C1 segment of cervical spinal cord (tissue), 14 donors: ENCODE measurements around the gene C16orf74.

Source experiments
- DNase-seq, 14 donors: peaks; one replicate each; lab custom pipeline; 2025; lab: John Stamatoyannopoulos, UW

The C16orf74 gene

GRCh38 chr16:85674828-85675227 is 76.1 kb downstream of the C16orf74 start:
- DNase-seq: no peak

DNA sequence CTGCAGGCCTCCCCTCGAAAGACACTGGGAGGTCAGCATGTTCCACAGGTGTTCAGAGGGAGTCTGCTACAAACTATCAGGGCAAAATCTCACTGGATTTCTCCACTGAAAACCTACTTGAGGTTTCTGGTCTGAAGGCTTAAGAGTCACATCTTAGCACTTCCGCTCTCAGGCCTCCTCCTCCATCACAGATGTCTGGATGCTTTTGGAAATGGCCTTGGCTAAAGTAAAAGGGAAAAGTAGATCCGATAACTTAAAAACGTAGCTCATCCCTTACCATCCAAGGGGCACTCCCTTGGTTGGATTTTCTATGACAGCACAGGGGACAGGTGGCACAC is 76.5 kb downstream of the C16orf74 start:
- no peak for DNase-seq

- DNase-seq: peak in 1 of 14 donors; percentile 30
These were observed 77.1 kb downstream of the C16orf74 start for GRCh38 chr16:85673529-85674417.

DNA sequence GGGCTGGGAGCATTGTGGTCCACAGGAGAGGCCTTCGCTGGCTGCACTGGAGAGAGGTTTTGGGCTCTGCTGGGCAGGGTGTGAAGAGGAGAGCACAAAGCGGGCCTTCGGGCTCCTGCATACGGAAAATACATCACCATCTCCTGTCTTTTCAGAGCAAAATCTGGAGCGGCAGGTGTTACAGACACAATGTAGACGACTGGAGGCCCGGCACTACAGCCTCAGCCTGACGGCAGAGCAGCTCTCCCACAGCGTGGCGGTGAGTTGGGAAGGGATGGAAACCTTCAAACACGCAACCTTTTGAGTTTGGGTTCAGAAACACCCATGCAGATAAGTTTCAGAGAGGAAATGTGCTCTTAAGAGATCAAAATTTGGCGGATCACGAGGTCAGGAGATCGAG is 80.1 kb downstream of the C16orf74 start:
- no peak for DNase-seq

GRCh38 chr16:85668676-85669424 is 82.0 kb downstream of the C16orf74 start:
- DNase-seq: no peak

GRCh38 chr16:85667841-85668413 is 83.0 kb downstream of the C16orf74 start:
- no peak for DNase-seq

- DNase-seq: no peak
These were observed 83.6 kb downstream of the C16orf74 start for GRCh38 chr16:85667261-85667660.

DNA sequence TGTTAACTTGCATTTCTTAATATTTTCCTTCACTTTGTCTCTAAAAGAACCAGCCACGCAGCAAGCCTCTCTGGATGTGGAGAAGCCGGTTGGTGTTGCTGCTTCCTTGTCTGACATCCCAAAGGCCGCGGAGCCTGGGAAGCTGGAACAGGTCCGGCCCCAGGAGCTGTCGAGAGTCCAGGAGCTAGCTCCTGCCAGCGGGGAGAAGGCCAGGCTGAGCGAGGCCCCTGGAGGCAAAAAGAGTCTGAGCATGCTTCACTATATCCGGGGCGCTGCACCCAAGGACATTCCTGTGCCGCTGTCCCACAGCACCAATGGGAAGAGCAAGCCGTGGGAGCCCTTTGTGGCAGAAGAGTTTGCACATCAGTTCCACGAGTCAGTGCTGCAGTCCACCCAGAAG is 85.0 kb downstream of the C16orf74 start:
- peak in 2 of 14 donors; percentile 4 to 37 for DNase-seq

- no peak for DNase-seq
These were observed 85.5 kb downstream of the C16orf74 start for GRCh38 chr16:85665373-85665740.

DNA sequence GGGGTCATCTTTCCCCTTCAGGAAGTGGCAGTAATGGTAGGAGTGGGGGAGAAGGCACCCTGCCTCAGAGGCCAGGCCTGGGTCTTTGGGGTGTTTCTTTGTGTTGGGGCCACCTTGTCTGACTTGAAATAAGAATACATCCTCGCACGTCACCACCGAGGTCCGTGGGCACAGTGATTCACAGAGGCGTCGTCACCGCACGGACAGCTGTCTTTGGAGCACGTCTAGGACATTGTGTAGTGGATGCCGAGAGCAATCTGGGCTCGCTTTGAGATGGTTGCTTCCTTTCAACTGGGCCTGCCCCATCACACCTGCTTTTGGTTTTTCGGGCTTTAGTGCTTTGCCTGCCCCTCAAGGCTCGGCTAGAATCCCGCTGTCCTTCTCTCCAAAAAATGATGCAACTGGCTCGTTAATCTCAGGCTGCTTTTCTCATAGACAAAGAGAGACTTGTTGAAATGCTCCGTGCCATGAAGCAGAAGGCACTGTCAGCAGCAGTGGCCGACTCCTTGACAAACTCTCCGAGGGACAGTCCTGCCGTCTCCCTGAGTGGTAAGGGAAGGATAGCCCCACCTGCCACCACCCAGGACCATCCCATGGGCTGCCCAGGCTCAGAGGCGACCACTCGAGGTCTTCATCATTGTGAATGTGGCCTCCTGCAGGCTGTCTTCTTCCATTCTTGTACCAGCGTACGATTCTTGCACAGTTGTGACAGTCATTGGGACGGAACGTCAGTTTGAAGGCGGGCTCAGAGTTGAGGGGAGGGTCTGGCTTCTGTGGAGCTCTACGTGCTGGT is 86.1 kb downstream of the C16orf74 start:
- DNase-seq: peak in 2 of 14 donors; percentile 13 to 34

- peak in 1 of 14 donors; percentile 61 for DNase-seq
These were observed 87.0 kb downstream of the C16orf74 start for GRCh38 chr16:85663891-85664321.

DNA sequence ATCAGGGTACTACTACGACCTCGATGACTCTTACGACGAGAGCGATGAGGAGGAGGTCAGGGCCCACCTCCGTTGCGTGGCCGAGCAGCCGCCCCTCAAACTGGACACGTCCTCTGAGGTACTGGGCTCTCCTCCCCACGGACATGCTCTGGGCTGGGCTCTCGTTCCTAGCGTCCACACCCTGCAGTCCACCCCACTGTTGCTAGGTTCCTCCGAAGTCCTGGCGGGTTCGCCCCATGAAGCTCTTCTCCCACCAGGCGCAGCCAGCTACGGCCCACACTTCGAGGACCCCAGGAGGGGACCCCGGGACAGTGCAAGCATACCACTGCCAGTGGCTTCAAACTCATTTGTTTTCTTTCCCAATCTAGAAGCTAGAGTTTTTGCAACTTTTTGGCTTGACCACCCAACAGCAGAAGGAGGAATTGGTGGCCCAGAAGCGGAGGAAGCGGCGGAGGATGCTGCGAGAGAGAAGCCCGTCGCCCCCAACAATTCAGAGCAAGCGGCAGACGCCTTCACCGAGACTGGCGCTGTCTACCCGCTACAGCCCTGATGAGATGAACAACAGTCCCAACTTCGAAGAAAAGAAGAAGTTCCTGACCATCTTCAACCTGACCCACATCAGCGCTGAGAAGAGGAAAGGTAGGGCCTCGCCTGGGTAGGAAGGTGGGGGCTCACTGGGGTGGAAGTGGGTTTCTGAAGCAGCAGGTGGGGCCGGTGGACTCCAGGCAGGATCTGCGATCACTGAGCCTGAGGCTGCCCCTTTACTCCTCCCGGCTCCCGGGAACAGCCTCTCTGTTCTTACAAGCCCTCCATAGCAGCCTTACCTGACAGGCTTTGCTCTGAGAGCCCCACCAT is 87.7 kb downstream of the C16orf74 start:
- no peak for DNase-seq

GRCh38 chr16:85662482-85662812 is 88.4 kb downstream of the C16orf74 start:
- no peak for DNase-seq

DNA sequence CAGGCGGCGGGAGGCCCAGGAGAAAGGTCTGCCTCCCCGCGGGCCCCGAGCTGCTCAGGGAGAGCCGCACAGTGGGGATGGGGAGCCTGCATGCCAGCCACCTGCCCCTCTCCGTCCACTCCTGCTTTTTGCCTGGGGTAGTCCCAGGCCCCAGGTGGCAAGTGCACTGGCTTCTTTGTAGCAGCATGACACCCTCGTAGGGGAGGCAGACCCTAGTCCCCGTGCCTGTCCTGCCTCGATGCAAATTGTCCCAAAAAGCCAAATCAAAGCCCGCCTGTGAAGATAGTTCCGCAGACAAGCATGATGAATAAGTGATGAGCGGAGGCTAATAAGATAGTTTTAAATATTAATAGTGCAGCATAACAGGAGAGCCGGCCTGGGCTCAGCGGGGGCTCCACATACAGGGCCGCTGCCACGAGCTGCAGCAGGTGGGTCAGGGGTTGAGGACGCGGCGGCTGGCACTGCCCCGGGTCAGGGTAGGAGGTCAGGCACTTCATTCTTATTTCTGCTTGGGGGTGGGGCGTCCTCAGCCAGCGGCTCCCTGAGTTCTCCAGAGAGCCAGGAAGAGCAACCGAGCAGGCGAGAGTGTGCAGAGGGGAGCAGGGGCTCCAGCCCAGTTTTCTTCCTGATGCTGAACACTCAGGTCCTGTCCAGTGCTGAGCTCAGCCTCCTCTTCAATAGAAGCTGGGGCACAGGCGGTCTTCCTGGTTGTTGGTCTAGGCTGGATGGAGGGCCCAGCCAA is 89.0 kb downstream of the C16orf74 start:
- no peak for DNase-seq

DNA sequence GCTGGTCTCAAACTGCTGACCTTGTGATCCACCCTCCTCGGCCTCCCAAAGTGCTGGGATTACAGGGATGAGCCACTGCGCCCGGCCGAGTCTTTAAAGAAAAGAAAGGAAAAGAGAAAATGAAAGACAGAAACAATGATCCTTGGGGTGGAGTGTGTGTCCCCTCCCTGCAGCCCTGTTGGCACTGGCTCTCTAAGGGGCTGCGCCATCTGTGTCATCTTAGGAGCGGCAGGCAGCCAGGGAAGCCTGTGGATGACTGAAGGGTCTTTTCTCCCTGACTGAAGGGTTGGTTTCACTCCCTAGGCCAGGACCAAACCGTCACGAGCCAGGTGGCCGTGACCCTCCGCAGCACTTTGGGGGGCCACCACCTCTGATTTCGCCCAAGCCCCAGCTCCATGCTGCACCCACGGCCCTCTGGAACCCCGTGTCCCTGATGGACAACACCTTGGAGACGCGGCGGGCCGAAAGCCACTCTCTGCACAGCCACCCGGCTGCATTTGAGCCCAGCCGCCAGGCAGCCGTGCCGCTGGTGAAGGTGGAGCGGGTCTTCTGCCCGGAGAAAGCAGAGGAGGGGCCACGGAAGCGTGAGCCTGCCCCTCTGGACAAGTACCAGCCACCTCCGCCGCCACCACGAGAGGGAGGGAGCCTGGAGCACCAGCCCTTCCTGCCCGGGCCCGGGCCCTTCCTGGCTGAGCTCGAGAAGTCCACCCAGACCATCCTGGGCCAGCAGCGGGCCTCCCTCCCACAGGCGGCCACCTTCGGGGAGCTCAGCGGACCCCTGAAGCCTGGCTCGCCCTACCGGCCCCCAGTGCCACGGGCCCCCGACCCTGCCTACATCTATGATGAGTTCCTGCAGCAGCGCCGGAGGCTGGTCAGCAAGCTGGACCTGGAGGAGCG is 89.8 kb downstream of the C16orf74 start:
- DNase-seq: no peak

DNA sequence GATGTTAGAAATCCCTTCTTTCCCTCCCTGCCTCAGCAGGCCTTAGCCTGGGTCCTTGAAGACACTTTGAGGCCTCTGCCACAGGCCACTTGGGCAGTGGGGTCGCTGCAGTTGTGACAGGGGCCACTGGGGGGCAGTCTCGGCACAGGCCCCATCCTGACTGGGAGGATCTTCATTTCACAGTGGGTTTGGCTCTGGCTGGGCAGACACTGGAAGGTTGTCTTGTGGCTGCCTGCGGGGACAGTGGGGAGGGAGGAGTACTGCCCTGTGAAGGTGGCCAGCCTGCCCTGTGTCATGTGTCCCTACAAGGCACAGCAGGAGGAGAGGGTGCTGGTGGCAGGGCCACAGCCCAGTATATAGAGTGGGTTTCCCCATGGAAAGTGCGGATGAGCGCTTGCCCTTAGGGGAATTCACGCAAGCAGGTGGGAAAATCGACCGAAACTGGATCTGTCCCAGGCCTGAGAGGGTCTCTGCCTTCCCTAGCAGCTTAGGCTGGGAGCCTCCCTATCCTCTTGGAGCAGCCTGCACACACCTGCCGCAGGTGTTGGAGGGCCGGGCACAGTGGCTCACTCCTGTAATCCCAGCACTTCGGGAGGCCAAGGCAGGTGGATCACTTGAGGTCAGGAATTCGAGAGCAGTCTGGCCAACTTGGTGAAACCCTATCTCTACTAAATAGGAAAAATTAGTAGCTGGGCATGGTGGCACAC is 90.9 kb downstream of the C16orf74 start:
- peak in 10 of 14 donors; percentile 20 to 72 (median 44) for DNase-seq

DNA sequence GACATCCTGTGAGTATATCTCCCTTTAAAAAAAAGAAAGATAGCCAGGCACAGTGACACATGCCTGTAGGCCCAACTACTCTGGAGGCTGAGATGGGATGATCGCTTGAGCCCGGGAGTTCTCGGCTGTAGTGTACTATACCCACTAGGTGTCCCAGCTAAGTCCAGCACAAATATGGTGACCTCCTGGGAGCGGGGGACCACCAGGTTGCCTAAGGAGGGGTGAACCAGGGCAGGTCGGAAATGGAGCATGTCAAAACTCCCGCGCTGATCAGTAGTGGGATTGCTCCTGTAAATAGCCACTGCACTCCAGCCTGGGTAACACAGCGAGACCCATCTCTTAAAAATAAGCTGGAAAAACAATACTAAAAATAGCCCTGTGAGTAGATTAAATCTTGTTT is 91.6 kb downstream of the C16orf74 start:
- DNase-seq: no peak
